Activated T-cell treated with anti-CD3 and anti-CD28 coated beads for 24 hours (primary cell): ENCODE measurements around the gene ADCY9.

Experiments used
- DNase-seq: peaks from one replicate; pipeline ENCODE4 v3.0.0-alpha.2; 2020; ENCODE audit warnings: low read depth

Gene ADCY9

DNA sequence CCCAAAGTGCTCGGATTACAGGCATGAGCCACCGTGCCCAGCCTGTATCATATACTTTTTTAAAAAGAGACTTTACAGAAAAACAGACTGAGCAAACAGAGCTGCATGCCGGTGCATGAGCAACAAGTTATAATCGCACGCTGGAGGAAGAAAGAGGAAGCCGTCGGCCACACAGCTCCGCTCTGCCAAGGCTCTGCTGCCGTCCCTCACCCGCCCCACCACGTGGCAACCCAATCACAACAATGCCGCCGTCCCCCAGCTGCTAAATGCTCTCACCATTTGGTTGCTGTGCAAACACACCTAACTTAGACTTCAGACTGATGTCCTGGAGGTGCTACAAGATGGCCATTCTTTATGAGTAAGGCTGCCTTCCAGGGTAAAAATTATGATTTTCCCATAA, 83.5 kb downstream of the ADCY9 start:
- DNase-seq, result no peak

DNA sequence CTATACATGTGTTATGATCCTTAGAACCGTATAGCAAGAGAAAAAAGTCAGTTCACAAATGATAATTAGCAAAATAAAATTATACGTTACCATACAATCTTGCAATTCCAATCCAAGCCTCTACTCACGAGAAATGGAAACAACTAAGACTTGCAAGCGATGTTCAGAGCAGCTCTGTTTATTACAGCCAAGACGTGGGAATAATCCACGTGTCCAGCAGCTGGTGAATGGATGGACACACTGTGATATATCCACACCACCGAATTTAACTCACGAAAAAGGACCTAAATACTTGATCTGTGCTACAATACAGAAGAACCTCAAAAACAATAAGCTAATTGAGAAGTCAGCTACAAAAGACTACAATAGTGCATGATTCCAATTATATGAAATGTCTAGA, 88.1 kb downstream of the ADCY9 start:
- no peak for DNase-seq

DNA sequence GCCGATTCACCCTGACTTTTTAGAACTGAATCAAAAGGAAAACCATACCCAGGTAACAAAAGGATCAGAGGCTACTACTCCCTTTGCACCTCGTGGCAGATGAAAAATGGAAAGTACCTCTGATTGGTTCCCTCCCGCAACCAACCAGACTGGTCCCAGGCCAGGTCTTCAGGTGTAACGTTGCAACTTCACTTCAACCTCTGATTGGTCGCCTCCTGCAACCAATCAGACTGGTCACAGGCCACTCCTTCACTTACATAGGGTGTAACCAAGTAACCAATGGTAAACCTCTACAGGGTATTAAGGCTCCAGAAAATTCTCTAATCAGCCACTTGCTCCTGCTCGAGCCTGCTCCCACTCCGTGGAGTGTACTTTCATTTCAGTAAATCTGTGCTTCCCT, 89.4 kb downstream of the ADCY9 start:
- no peak for DNase-seq

DNA sequence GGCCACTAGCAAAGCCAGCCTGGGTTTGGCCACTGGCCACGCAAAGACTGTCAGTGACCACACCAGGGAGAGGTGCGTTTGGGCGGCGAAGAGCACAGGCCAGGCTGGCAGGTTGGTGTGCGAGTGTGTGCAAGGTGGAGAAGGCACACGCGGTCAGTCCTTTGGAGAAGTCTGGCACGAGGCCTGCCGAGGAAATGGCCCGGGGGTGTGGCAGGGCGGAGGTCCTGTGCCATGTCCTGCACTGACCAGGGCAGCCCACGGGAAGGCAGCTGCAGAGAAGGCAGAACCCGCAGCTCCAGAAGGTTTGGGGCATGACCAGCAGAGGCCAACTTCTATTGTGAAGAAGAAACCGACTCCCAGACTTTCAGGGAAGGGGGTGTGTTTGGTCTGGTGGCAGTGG, 90.8 kb downstream of the ADCY9 start:
- DNase-seq, result no peak

DNA sequence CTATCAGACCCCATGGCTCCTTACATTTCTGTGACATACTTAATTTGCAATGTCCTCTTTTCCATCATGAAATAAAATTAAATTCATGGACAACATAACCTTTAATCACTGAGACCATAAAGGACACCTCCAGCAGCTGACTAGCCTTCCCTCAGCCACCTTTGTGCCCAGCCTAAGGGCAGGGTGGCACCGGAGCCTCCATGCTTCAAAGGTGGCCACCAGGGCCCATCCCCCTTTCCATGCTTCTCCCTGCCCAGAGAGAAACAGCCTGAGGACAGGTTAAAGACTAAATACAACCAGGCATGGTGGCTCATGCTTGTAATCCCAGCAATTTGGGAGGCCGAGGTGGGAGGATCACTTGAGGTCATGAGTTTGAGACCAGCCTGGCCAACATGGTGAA, 94.3 kb downstream of the ADCY9 start:
- no peak for DNase-seq

DNA sequence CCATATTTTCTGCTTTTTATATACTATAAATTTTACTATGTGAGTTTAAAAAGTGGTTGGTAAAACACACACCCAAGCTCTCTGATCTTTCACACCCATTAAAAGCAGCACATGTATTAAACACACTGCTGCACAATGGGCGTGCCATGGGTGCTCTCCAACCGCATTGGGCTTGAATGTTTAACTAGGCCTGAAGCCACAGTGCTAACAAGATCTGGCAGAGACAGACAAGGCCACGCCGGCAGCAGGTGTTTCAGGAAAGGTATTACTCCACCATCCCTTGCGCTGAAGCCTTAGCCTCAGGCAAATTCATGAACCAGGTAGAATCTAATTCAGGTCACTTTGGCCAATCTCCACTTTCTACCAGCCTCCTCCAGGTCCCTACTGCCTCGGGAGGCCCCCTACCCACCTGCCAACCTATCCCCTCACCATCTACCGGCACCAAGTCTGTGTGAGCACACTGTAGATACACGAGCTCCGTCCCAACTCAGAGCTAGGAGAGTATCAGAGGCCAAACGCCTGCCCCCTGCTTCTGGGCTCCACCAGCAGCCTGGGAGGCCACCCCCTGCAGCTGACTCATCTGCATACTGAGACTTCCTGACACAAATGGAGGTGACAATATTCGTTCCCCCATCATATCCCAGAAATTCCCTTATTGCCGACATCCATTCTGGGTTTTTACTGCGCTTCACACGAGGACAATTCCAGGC, 95.0 kb downstream of the ADCY9 start:
- no peak for DNase-seq

DNA sequence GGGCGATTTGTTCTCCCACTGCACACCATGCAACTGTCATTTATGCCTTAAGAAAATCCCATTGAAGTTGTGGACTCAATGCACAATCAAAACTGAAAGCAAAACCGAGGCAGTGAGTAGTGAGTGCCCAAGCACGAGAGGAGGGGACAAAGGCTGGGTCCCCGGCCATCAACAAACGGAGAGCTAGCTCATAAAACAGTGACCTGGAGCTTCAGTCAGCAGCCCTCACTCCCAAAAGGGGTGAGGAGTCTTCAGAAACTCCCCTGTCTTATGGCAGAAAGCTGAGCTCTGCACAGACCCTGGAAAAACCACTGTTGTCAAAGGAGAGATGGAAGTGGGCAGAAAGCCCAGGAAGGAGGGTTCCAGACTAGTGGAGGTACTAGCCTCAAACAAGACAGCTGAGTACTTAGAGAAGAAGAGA, 96.9 kb downstream of the ADCY9 start:
- DNase-seq, result no peak

DNA sequence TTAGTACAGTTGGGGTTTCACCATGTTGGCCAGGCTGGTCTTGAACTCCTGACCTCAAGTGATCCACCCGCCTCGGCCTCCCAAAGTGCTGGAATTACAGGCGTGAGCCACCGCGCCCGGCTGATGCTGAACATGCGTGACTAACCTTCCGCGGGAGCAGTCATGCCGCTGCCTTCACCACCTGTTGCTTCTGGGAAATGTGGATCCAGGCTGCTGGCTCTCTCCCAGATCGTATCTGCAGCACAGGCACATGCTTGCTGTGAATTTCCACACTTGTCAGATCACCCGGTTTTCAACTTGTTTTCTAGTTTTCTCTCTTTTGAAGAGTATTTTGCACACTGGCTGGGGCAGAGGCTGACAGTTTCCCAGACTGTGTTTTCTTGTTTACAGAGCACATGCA, 97.9 kb downstream of the ADCY9 start:
- DNase-seq, result no peak

DNA sequence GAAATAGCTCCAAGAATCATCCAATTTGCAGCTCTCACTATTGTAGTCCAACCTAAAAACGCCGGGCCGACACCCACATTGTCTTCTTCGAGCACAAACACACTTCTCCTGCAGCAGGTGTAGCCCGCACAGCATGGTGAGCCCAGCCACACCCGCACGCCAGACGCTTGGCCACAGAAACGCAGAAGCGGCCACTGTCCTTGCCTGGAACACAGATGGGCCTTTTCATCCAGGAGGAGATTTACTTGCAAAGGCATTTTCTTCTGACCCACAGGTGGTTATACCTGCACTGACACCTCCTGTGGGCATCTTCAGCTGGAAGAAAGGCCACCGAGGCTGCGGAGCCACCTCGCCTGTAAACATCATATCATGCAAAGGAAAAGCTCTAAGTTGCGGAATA, 98.4 kb downstream of the ADCY9 start:
- DNase-seq, result no peak

DNA sequence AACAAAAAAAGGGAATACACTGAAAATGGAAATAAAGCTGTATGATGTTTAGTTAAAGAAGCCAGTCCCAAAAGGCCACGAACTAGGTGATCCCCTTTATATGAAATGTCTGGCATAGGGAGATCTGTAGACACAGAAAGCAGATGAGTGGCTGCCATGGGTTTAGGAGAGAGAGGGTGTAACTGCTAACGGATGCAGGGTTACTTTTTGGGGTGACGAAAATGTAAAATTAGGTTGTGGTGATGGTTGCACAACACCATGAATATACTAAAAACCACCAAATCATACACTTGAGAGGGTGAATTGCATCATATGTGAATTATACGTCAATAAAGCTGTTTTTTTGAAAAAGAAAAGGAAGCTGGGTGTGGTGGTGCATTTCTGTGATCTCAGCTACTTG, 99.6 kb downstream of the ADCY9 start:
- no peak for DNase-seq

DNA sequence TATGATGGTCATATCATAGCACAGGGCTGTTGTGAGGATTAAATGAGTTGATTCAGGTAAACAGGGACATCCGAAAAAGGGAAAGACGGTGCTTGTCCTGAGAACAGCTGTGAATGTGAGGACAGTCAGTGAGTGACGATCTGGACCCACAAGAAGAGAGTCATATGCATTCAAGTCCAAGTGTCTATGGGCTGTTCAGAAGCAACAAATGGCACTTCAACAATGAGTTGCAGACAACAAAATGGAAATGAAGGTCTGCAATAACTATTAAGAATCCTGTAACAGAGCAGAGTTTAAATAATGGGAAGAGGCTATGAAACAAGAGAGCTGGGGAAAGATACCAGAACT, 100.3 kb downstream of the ADCY9 start:
- DNase-seq, result no peak

DNA sequence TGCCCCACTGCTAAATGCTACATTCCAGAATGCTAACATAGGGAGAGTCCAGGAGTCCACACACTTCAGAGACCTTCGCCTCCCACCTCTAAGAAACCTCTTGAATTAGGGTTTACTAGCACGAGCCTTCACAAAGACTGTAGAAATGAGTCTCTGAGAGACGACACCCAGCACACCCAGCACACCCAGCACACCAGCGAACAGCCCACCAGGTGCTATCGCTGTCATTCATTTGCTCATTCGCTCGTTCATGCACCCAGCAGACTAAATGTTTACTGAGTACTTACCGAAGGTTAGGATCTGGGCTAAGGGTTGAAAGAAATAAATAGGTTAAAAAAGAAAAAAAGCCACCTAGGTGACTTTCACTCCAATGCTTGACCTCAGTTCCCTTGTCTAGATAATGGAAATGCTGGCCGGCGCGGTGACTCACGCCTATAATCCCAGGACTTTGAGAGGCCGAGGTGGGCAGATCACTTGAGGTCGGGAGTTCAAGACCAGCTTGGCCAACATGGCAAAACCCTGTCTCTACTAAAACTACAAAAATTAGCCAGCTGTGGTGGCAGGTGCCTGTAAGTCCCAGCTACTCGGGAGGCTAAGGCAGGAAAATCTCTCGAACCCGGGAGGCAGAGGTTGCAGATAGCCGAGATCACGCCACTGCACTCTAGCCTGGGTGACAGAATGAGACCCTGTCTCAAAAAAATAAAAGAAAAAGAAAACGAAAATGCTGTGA, 100.8 kb downstream of the ADCY9 start:
- no peak for DNase-seq

DNA sequence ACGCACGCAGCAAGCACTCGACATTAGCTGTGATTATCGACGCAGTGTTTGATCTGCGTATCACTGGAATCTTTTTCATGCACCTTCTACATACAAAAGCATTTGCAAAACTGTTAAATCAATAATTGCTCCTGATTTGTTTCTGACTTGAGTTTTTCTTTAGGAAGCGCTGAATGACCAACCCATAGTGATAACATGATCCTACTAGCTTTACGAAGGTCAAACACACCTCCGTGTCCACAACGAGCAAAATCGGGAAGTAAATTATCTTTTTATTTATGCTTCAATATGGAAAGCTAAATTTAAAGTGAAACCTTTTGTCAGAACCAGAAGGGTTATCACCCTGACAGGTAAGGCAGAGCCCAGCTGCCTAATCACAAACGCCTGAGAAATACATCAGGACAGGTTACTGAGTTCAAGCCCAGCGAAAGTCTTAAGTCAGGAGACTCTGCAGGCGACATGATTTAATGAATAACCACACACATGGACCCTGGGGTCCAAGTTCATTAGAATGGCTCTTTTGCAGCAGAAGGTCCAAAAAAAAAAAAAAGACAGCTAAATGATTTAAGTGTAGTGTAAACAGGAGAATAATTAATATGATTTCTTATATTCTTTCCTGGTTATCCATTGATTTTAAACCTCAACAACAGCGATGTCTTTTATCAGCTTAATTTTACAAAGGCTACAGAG, 104.2 kb downstream of the ADCY9 start:
- DNase-seq, result no peak

DNA sequence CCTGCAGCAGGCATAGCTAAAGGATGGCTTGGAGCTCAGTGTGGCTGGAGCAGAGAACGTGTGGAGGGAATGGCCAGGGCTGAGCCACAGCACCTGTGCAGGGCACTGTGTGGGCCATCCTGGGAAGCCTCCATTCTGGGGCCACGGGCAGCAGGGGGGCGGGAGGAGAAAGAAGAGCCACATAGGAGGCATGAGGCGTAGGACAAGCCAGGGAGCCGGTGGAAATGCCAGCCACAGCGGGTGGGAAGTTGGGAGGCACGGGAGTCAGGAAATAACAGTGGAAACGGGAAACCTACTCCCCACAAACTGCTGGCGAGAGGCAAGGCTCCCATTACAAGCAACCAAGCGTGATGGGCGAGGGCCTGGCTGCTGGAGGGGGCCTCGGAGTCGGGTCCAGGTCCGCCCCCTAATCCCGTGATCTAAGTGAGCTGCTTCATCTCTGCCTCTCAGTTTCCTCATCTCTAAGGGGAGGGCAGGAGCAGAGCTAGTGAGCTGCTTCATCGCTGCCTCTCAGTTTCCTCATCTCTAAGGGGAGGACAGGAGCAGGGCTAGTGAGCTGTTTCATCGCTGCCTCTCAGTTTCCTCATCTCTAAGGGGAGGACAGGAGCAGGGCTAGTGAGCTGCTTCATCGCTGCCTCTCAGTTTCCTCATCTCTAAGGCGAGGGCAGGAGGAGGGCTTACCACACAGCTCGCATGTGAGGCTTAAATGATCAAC, 104.9 kb downstream of the ADCY9 start:
- no peak for DNase-seq

DNA sequence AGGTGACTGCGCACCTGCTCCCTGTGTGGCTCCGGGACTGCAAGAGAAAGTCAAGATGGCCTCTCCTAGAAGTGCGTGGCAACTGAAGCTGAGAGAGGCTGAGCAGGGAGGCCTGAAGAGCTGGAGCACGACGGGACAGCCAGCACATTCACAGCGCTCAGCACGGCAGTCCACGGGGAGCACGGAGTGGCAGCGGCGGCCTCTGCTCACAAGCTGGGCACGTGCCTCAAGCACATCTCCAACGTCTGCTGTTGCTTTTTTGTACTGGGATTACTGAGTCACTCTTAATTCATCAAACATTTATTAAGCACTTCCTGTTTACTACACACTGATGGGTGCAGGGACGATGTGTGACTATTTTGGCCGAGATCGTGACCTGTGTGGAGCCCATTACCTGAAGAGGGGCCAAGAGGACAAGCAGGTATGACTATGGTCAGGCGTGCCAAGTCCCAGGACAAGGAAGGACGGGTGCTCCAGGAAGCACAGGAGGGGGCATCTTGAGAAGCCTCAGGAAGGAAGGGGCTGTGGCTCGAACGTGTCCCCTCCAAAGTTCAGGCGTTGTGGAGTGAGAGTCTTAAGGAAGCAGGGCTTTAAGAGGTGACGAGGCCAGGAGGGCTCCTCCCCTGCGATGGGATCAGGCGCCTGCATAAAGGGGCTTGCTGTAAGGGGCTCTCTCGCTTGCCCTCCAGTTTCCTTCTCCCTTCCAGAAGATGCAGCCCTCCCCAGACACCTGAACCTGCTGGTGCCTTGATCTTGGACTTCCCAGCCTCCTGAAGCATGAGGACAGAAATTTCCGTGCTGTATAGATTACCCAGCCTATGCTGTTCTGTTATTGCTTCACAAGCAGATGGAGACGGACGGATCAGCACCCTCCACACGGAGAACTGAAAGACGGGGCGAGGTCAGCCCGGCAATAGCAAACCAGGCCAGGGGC, 105.8 kb downstream of the ADCY9 start:
- no peak for DNase-seq

DNA sequence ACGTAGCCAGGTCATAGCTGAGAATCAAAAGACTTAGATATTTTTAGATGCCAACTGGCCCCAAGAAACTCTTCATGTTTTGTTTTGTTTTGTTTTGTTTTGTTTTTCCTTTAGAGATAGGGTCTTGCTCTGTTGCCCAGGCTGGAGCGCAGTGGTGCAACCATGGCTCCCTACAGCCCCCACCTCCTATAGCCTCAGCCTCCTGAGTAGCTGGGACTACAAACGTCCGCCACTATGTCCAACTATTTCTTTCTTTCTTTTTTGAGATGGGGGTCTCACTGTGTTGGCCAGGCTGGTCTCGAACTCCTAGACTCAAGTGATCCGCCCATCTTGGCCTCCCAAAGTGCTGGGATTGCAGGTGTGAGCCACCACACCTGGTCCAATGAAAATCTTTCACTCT, 107.1 kb downstream of the ADCY9 start:
- no peak for DNase-seq

DNA sequence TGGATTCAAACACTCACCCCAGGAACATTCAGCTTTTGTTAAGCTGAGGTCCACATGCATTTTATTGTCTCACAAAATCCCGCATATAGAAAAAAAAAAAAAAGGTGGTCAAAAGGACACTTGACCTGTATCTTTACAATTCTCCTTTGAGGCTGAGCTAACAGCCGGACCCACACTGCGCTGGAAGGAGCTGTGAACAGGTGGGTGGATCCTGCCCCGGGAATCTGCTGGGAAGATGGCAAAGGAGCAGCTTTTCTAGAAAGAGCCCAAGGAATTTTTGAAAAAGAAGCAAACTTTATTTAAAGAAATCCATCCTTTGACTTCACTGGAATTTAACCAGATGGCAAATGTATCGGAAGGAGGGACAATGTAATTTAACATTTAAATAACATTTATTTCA, 108.1 kb downstream of the ADCY9 start:
- no peak for DNase-seq

DNA sequence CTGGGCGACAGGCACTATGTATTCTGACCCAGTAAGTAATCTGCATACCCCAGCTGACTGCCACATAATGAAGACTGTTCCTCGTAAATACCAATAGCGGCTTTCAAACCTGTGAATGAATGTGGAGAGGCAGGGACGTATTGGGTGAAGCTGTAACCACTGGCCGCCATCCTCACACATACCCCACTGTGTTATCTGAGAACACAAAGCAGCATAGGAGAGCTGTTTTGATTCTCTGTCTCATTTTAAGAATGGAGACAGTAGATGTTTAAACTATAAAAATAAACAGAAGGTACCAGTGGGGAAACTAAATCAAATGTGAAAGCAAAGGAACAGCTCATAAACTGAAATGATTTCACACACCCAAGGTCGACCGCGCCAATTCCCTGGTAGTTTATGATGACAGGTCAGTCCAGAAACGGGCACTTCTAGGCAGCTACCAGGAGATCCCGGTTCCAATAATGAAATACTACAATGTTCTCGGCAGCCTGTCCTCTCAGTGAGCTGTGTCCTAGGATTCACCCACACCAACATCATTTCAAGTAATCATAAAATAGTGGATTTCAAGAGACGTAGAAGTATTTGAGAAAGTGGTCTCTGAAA, 109.7 kb downstream of the ADCY9 start:
- no peak for DNase-seq

DNA sequence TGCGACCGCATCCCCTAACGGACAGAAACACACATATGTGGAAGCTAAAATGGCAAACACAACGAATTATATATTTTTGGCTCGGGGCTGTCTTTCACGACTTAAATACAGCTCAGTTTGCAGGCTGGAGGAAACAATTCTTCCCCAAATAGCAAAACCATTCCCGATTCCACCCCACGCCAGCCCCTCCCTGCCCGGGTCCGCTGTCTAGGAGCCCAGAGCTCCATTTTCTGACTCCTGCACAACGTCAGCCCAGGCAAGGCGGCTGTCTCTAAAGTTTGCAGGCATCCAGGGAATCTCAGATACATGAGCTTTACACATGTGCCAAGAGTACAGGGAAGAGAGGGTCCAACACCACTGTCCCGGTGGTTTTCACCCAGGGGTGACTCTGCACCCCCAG, 110.5 kb downstream of the ADCY9 start:
- DNase-seq, result no peak

DNA sequence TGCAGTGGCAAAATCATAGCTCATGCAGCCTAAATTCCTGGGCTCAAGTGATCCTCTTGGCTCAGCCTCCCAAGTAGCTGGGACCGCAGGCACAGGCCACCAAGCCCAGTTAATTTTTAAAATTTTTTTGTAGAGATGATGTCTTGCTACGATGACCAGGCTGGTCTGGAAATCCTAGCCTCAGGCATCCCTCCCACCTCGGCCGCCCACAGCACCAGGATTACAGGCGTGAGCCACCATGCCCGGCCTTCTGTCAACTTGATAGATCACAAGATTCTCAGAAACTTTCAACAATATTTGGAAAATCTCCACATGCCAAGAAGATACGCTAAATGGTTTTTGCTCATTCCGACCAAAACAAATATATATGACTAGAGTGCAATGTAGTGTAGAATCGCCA, 111.0 kb downstream of the ADCY9 start:
- DNase-seq, result no peak

DNA sequence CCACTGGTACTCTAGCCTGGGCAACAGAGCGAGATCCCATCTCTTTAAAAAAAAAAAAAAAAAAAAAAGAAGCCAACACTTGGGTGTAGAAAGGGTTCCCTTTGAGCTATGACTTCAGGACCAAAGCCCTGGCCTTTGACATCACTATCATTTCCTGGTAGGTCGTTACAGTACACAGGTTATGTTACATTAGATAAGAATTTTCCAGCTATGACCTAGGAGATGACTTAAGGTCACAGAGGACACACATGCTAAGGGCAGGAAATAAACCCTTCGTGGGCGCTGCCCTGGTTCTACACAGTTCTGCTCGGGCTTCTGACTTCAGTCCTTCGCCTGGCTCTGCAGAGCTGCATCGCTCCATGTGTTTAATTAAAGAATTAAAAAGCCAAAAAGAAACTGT, 112.0 kb downstream of the ADCY9 start:
- no peak for DNase-seq
